GM21825 (cell line): ENCODE data around the gene ITGA4.
A peak's percentile ranks its signal among the peaks of the same experiment; 100 is the strongest.
"Not testable (repeated sequence)": the region's sequence is repeated elsewhere in the genome, so short reads cannot be mapped to it uniquely, and the experiment has no call there.

Experiments used
- ATAC-seq: cut with Tn5 transposase; IDR thresholded peaks from one replicate; pipeline ENCODE4 v1.9.1; 2021; ENCODE audit warnings: mild to moderate bottlenecking, moderate library complexity; ENCODE audit not compliant: unreplicated experiment

The ITGA4 gene

GRCh38 chr2:181457121-181457740, at the start of gene ITGA4:
TSS of gene ITGA4 (plus strand) at chr2:181457386. CDS start at chr2:181457655, 269 bp downstream.
- peak; percentile 75 for ATAC-seq

DNA sequence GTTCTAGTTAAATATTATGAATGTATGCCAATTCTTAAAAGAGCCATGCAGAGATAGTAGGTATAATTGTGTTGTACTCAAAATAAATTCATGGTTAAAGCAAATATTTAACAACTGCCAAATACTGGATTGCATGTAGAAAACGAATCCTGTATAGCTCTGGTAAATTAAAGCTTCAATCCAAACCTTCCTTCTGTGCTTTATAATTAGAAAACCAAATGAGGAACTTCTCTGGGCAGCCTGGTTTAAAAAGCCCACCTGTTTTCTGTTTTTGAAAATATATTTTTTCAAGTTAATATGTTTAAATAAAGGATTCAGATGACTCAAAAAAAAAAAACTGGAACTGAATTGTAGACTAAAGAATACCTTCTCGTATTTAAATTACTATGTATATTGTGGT, 48.3 kb upstream of the ITGA4 start:
- no peak for ATAC-seq

- peak; percentile 97 for ATAC-seq
Observed at GRCh38 chr2:181411105-181411849, 45.9 kb upstream of the ITGA4 start.

- ATAC-seq = no peak
Observed at GRCh38 chr2:181419129-181419855, 37.9 kb upstream of the ITGA4 start.

GRCh38 chr2:181420259-181421130, 36.7 kb upstream of the ITGA4 start:
- no peak for ATAC-seq

GRCh38 chr2:181421131-181421458, 36.1 kb upstream of the ITGA4 start:
- ATAC-seq = no peak

GRCh38 chr2:181421464-181421863, 35.7 kb upstream of the ITGA4 start:
- no peak for ATAC-seq

- no peak for ATAC-seq
Observed at GRCh38 chr2:181426672-181427071, 30.5 kb upstream of the ITGA4 start.

GRCh38 chr2:181430406-181431118, 26.6 kb upstream of the ITGA4 start:
- no peak for ATAC-seq

DNA sequence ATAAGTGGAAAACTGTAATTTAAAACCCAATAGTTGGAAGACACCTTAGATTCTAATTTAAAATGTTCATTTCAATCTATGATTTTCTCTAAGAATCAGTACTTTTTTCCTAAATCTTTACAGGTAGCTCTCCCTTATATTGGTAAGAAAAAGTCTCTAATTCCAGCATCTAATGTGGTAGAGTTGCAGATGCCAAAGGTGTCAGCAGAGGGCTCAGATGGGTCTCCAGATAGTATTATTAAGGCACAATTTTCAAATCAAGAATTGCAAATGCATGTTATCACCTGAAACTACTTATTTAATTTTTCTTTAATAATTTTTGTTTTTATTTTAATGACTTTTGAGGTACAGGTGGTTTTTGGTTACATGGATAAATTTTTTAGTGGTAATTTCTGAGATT, 25.5 kb upstream of the ITGA4 start:
- ATAC-seq = no peak

GRCh38 chr2:181438261-181438660, 18.9 kb upstream of the ITGA4 start:
- ATAC-seq = no peak

DNA sequence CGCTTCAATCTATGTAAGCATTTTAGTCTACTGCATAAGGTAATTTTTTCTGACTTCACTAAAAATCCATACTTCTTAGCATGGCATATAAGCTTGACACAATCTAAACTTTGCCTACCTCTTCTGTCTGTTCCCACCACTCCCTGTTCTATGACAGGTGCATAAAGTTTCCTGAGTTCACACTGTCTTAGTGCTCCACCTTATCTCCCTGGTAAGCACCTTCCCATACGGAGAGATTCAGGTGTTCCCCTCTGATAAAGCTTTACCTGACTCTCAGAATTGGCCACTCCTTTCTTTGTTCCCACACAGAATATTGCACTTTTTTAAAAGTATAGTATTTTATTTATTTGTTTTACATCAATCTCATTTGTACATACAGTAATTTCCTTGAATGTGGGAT, 16.8 kb upstream of the ITGA4 start:
- ATAC-seq = no peak

DNA sequence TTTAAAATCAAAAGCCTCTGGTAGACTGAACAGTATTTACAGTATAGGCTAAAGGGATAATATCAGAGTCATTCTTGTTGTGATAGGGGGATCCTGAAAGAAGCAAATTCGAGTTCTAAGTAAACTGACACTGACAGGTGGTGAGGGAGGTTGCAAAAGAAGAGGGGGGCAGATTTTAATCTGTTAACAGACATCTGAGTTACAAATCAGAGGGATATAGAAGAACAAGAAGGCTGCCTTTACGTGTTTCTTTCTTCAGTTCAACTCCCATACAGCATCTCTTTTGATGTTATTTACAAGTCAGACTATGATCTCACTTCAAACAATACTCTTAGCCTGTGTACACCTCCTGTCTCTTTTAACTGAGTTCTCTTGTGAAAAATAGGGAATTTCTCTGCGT, 16.3 kb upstream of the ITGA4 start:
- no peak for ATAC-seq

DNA sequence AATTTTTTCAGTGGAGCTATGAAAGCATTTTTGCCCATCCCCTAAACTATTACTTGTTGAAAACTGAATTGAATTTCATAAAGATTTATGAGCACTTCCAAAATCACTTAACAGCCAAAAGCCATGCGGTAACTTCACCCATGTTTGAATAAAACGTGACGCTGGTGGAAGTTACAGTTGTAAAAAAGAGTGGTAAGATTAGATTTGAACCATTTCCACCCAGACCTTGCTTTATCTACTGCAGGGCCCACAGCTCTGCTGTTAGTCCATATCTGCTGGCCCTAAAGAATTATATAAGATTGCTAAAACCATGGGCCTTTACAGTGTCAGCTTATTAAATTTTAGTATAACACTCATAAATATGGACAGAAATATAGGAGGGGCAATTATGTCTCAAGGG, 15.5 kb upstream of the ITGA4 start:
- ATAC-seq = no peak

GRCh38 chr2:181444654-181445053, 12.5 kb upstream of the ITGA4 start:
- ATAC-seq = no peak

GRCh38 chr2:181446985-181447384, 10.2 kb upstream of the ITGA4 start:
- ATAC-seq = no peak

GRCh38 chr2:181449278-181449677, 7.9 kb upstream of the ITGA4 start:
- ATAC-seq = not testable (repeated sequence)

DNA sequence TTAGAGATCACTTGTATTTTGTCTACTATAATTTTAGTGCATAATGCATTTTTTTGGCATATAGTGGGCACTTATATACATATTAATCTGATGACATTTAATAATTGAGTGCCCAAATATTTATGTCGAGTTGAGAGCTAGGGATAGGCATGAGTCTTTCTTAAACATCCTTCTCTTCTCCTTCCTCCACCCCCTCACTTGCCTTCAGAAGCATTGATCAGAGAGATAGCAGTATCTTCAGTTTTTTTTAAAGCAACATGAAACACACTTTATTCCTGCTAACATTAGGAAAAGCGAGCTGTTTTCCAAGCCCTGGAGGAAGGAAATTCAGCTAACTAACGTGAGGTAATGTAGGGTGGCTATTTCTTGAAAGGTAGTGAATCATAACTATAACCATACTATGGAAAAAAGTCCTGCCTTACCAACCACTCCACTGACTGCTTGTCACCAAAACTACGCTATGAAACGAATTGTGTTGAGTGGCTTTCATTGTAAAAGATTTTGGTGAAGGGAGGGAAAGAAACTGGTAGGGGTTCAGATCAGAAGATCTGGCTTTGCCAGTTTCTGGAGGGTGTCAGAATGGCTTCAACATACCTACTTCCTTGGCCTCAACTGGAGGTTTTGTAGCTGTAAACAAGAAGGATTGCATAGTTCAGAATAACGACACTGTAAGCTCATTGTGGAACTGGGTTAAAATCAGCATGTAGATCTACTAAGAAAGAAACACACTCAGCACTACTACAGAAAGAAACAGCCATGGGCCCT, 2.3 kb upstream of the ITGA4 start:
- no peak for ATAC-seq

GRCh38 chr2:181456660-181457120, 496 bp upstream of the ITGA4 start:
- peak; percentile 73 for ATAC-seq
